Endothelial cell of umbilical vein (primary cell): ENCODE measurements around the gene ROBO4. TPM values are rescaled to one million over a fixed set of nuclear protein-coding genes. Genes with fewer than 3 reads are reported as not detected.

Source experiments
- BruUV-seq: library from RNA; stranded (reverse); fragments of 400-500 nt; replicated peaks from 2 replicates; lab custom pipeline; 2021; lab: Mats Ljungman, UMichigan
- CTCF ChIA-PET: fragments of 300-600, 350-600 bp; sonication (Branson Sonifier 250); formaldehyde crosslinking; loops from one replicate; lab custom pipeline; 2021; ENCODE audit warnings: antibody characterized with exemption, inconsistent platforms; lab: Charles Lee
- POLR2A ChIA-PET: fragments of 300-600, 350-600 bp; sonication (Branson Sonifier 250); formaldehyde crosslinking; loops from one replicate; lab custom pipeline; 2021; ENCODE audit warnings: antibody characterized with exemption, inconsistent platforms; lab: Charles Lee
- DNase-seq: peaks from one replicate; pipeline ENCODE4 v3.0.0-alpha.2; 2011; ENCODE audit warnings: low read depth, low spot score
- FAIRE-seq: peaks from 2 replicates; lab custom pipeline; 2011; peaks lifted over from hg19 to GRCh38; lab: Jason Lieb, UNC
- H2AFZ ChIP-seq: 2 replicates; pipeline ENCODE4 v1.6.0; 2012; ENCODE audit warnings: low read depth, low read length, control low read depth, inconsistent platforms
- H3K27ac ChIP-seq: 2 replicates; pipeline ENCODE4 v1.5.1; 2011; ENCODE audit warnings: low read depth, mild to moderate bottlenecking, control low read depth, low read length, moderate library complexity; ENCODE audit not compliant: insufficient read depth
- H3K27me3 ChIP-seq, 2 experiments: 2 replicates each; pipeline versions ENCODE4 v1.6.0 to v1.6.1; 2011; ENCODE audit warnings: low read length in 2 of 2, mixed read lengths in 1 of 2; ENCODE audit not compliant: control insufficient read depth in 2 of 2, insufficient read depth in 2 of 2
- H3K36me3 ChIP-seq, 2 experiments: 2 replicates in 1 of 2; 3 replicates in 1 of 2; pipeline ENCODE4 v1.5.1; 2011; ENCODE audit warnings: low read length in 2 of 2, mild to moderate bottlenecking in 1 of 2, moderate library complexity in 1 of 2; ENCODE audit not compliant: control insufficient read depth in 2 of 2, insufficient read depth in 2 of 2; ENCODE audit errors: extremely low read depth in 1 of 2
- H3K4me1 ChIP-seq: 3 replicates; pipeline ENCODE4 v1.5.1; 2011; ENCODE audit warnings: mild to moderate bottlenecking, low read length; ENCODE audit not compliant: control insufficient read depth, insufficient read depth; ENCODE audit errors: extremely low read depth
- H3K4me2 ChIP-seq: 2 replicates; pipeline ENCODE4 v1.6.1; 2011; ENCODE audit warnings: low read length, control low read depth, mixed read lengths; ENCODE audit not compliant: insufficient read depth
- H3K4me3 ChIP-seq, 3 experiments: fragments of 200-600 bp in 1 of 3; sonication (generic), shearing (Covaris generic) in 1 of 3; replicated peaks in 1 of 3; 2 replicates each; pipeline ENCODE4 v1.5.1; 2011 to 2016; ENCODE audit warnings: control low read depth in 3 of 3, low read length in 3 of 3, mild to moderate bottlenecking in 2 of 3, inconsistent platforms in 1 of 3, low read depth in 1 of 3, moderate library complexity in 1 of 3; ENCODE audit not compliant: insufficient read depth in 1 of 3
- H3K79me2 ChIP-seq: 2 replicates; pipeline ENCODE4 v1.6.0; 2012; ENCODE audit warnings: low read length, inconsistent platforms; ENCODE audit not compliant: control insufficient read depth, insufficient read depth
- H3K9ac ChIP-seq: replicated peaks from 2 replicates; pipeline ENCODE3; 2011; ENCODE audit warnings: low read length, control low read depth; ENCODE audit not compliant: insufficient read depth; ENCODE audit errors: extremely low read depth
- H3K9me1 ChIP-seq: replicated peaks from 3 replicates; pipeline ENCODE4 v1.6.0; 2011; ENCODE audit warnings: mild to moderate bottlenecking, low read length; ENCODE audit not compliant: control insufficient read depth, insufficient read depth; ENCODE audit errors: extremely low read depth
- H3K9me3 ChIP-seq: replicated peaks from 2 replicates; pipeline ENCODE4 v1.5.1; 2012; ENCODE audit warnings: low read length, inconsistent platforms; ENCODE audit not compliant: control insufficient read depth, insufficient read depth
- H4K20me1 ChIP-seq: replicated peaks from 2 replicates; pipeline ENCODE3; 2011; ENCODE audit warnings: mild to moderate bottlenecking, low read length; ENCODE audit not compliant: control insufficient read depth, insufficient read depth; ENCODE audit errors: extremely low read depth
- CTCF ChIP-seq, 2 donors: IDR thresholded peaks; 1 replicate in 1 of 2; 2 replicates in 1 of 2; pipeline ENCODE4 v1.5.1; 2011; ENCODE audit warnings: low read length in 2 of 2, mild to moderate bottlenecking in 2 of 2, moderate library complexity in 2 of 2, control low read depth in 1 of 2, inconsistent platforms in 1 of 2, low read depth in 1 of 2; ENCODE audit not compliant: insufficient read depth in 1 of 2; ENCODE audit errors: extremely low read depth in 1 of 2
- EZH2 ChIP-seq: IDR thresholded peaks from 2 replicates; pipeline ENCODE4 v1.6.1; 2012; ENCODE audit warnings: borderline replicate concordance, low read depth, mild to moderate bottlenecking, moderate library complexity, low read length, inconsistent platforms; ENCODE audit not compliant: severe bottlenecking
- FOS ChIP-seq: IDR thresholded peaks from 2 replicates; pipeline ENCODE4 v1.6.1; 2011; ENCODE audit warnings: mild to moderate bottlenecking, low read length, moderate library complexity, borderline replicate concordance; ENCODE audit not compliant: insufficient read depth
- GATA2 ChIP-seq: IDR thresholded peaks from 2 replicates; pipeline ENCODE4 v1.7.0; 2011; ENCODE audit warnings: low read depth, mild to moderate bottlenecking, moderate library complexity, mixed read lengths, low read length; ENCODE audit not compliant: insufficient read length, insufficient read depth
- JUN ChIP-seq: IDR thresholded peaks from 2 replicates; pipeline ENCODE4 v1.6.1; 2011; ENCODE audit warnings: borderline replicate concordance, low read depth; ENCODE audit not compliant: insufficient read length, insufficient read depth
- MAX ChIP-seq: IDR thresholded peaks from 2 replicates; pipeline ENCODE4 v1.6.1; 2011; ENCODE audit not compliant: insufficient read depth, insufficient read length
- MYC ChIP-seq: IDR thresholded peaks from one replicate; pipeline ENCODE4 v1.6.1; 2011; ENCODE audit warnings: mild to moderate bottlenecking, low read depth, low read length
- POLR2A ChIP-seq: IDR thresholded peaks from 2 replicates; pipeline ENCODE4 v1.6.1; 2012; ENCODE audit warnings: low read depth, mild to moderate bottlenecking, control low read depth, low read length
- POLR2AphosphoS5 ChIP-seq: IDR thresholded peaks from 2 replicates; pipeline ENCODE4 v1.6.1; 2012; ENCODE audit warnings: low read depth, mild to moderate bottlenecking, control low read depth, low read length, moderate library complexity; ENCODE audit not compliant: insufficient read depth
- dilution Hi-C: fragments of 300-500 bp; cut with MboI; formaldehyde crosslinking; loops from one replicate; pipeline ENCODE4 v1.15.0; 2019; ENCODE audit warnings: low sequenced_read_pairs; ENCODE audit not compliant: extremely low pct_ligation_motif_present
- intact Hi-C: fragments of 100-400 bp; cut with micrococcal nuclease; formaldehyde crosslinking; loops from one replicate; pipeline ENCODE4 v1.10.0; 2022
- polyA plus RNA-seq, 4 experiments: library from polyadenylated mRNA; depleted of rRNA in 3 of 4; stranded (reverse) in 3 of 4; unstranded in 1 of 4; fragments of >200 nt; gene quantifications; 2 replicates each; pipeline versions ENCODE4 v1.2.1 to v1.2.3, GENCODE V29; 2011 to 2012; ENCODE audit warnings: missing spikeins in 1 of 4
- total RNA-seq: library from RNA; stranded (reverse); gene quantifications from 2 replicates; pipeline ENCODE4 v1.2.3, GENCODE V29; 2021

The ROBO4 gene
- total and polyA plus RNA-seq, 2 donors (not counting 3 experiments of a cell fraction or from before 2014, with no cell fraction given) = 260 to 474 TPM

GRCh38 chr11:124928942-124929665 is 31.4 kb upstream of the ROBO4 start:
- H3K79me2 ChIP-seq = no peaks in the 10 kb centered on the region
- TF ChIP-seq MYC (no peak), EZH2 (no peak), CTCF (IDR thresholded peaks at IDR 0.05; ENCODE audit: extremely low read depth in 1 of 2, insufficient read depth in 1 of 2, low read depth in 1 of 2, low read length in 2 of 2) (no peak), POLR2AphosphoS5 (no peak), GATA2 (no peak), MAX (no peak), POLR2A (no peak), JUN (no peak), FOS (no peak)
- H3K9me3 ChIP-seq = no peaks in the 10 kb centered on the region
- H3K27me3 ChIP-seq = no peaks in the 10 kb centered on the region
- CTCF ChIA-PET = no interaction called here
- no peak overlapping the region for H3K4me2 ChIP-seq
- FAIRE-seq (no peak), DNase-seq (no peak)
- POLR2A ChIA-PET = no interaction called here
- intact Hi-C loops (no loop called here), dilution Hi-C loops (no loop called here)
- no peak overlapping the region for H3K9ac ChIP-seq
- no peaks in the 10 kb centered on the region for H4K20me1 ChIP-seq
- H3K36me3 ChIP-seq = no peaks in the 10 kb centered on the region
- H3K27ac ChIP-seq = no peak overlapping the region
- no peaks in the 10 kb centered on the region for H3K9me1 ChIP-seq
- no peaks in the 10 kb centered on the region for H3K4me1 ChIP-seq
- H3K4me3 ChIP-seq = no peak overlapping the region
- H2AFZ ChIP-seq = no peak overlapping the region
- no TSS peak for BruUV-seq
